Stimulated activated naive CD4-positive, alpha-beta T cell treated with Interleukin-2 at 50 U/mL for 16 hours (primary cell): ENCODE data around the gene CTNNA2.

Experiments used
- DNase-seq: peaks from one replicate; lab custom pipeline; 2025; lab: John Stamatoyannopoulos, UW

The CTNNA2 gene

GRCh38 chr2:80288576-80288975, 775.7 kb downstream of the CTNNA2 start:
- DNase-seq = no peak

DNA sequence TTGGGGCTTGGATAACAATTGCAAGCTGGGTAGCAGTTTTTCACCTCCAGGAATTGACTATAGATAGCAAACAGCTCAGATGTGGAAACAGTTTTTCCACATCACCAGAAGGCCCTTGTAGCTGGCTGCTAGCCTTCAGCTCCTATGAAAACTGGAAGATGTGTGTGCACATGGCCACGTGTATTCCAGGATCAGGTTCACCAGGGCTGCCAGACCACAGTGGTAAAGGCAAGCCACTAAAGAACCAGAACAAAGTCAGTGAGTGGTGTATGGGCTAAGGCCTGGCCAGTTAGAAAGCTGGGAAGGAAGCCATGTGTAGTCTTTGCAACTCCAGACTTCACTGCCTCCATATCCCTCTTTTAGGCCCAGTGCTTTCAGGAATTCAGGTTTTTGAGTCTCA, 778.8 kb downstream of the CTNNA2 start:
- no peak for DNase-seq

DNA sequence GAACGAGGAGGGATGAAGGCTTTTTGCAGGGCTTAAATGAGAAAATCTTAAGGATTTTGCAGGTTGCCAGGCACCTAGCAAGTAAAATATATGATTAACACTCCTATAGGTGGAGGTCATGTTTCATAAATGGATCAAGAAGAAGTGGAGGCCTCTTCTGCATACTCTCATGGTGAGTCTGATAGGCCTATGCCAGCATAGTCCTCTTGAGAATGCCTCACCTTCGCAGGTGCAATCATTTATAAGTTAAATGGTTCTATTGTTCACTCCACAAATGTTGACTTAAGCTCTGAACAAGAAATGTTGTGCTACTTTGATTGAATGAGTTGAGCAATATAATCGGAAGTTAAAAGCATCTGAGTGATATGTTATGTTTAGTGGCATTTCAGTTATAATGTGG, 779.6 kb downstream of the CTNNA2 start:
- no peak for DNase-seq

- no peak for DNase-seq
These were observed 780.2 kb downstream of the CTNNA2 start for GRCh38 chr2:80293039-80293438.

DNA sequence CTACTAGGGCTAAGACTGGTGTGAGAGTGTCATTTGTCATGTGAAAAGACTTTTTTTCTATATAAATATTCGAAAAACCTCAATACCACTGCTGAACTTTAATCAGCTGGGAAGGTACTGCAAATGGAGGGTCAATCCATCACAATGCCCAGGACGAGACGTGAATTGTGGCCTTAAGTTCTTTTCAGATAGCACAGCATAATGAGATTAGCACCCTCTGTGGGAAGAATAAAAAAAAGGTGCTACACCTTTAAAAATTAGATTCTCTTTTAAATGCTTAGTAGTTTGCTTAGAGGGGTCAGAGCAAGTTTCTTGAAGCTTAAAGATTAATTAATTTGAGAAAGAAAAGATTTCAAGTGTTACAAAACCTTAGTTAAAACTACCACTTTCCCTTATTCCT, 786.1 kb downstream of the CTNNA2 start:
- no peak for DNase-seq

GRCh38 chr2:80299661-80300060, 786.8 kb downstream of the CTNNA2 start:
- DNase-seq = no peak

DNA sequence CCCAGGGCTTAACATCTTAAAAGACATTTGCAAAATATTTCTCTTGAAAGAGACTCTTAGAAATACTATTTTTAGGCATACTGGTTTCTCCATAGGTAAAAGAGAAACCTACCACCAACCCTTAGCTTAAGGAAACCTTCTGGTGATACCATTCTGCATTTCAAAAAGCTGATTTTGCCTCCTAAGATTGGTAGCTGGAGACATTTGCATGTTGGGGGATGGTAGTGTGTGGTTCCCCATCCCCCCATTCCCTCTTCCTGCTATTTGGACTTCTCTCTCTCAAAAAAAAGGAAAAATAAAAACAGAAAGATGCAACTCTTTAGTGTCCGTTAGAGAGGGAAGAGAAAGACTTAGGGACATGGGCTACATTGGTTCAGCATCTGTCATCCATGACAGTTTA, 787.5 kb downstream of the CTNNA2 start:
- DNase-seq = no peak

DNA sequence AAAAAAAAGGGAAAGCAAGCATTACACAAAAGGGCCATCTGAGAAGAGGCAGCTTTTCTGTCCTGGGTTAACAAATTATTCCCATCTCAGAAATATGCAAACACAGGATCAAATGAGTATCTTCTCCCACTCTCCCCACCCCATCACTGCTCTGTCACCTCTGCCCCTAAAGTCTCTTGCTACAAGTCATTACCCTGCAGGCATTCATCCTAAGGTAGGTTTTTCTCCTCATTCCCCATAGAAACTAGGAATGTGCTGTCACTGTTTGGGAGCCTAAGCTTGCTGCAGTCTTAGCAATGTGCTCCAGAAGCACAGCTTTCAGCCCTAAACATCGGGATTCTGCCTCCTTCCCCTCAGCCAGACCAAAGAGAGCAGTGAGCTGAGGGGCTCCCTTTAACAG, 788.1 kb downstream of the CTNNA2 start:
- no peak for DNase-seq

DNA sequence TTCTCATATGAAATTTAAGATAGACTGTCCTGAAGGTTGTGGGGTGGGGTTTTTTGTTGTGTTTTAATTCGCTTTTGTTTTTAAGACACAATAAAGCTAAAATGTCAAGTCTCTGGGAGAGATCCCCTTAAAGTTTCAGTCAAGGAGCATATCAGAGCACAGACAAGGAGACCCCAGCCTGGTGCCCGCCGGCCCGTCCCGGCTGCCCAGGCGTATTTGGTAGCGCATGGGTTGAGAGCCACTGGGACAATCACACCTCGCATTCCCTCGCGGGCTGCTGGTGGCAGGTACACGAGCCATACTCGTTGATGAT, 789.1 kb downstream of the CTNNA2 start:
- DNase-seq = no peak

GRCh38 chr2:80302314-80303005, 789.6 kb downstream of the CTNNA2 start:
- no peak for DNase-seq

DNA sequence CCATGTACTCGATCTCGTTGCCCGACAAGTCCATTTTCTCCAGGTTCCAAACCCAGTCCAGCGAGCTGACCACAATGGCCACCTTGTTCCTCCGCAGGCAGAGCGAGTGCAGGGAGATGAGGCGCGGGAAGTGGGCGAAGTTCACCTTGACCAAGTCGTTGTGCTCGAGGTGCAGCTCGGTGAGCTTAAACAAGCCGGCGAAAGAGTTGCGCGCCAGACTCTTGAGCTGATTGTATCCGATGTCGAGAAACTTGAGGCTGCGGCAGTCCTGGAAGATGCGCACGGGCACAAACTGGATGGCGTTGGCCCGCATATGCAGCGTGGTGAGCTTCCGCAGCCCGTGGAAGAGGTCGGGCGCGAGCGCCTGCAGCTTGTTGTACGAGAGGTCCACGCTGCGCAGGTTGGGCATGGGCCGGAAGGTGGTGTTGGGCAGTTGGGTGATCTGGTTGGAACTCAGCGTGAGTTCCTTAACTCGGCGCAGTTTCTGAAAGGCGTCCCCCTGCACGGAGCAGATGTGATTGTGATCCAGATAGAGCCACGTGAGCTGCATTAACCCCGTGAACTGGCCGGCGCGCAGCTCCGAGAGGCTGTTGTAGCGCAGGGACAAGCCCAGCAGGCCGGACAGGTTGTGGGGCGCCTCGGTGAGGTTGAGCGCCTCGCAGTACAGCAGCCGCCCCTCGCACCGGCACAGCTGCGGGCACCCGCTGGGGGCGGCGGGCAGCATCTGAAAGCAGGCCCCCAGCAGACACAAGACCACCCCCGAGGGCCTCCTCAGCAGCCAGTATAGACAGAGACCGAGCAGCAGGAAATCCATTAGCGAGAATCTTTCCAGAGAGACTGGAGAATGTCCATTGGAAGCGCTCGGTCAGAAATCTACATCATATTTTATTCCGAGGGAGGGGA, 790.4 kb downstream of the CTNNA2 start:
- no peak for DNase-seq

- DNase-seq = no peak
These were observed 791.3 kb downstream of the CTNNA2 start, which contains the start of gene LRRTM1 for GRCh38 chr2:80303909-80304837. TSS of gene LRRTM1 (minus strand) at chr2:80304752. CDS start at chr2:80303819, 933 bp downstream.

GRCh38 chr2:80311304-80311703, 798.5 kb downstream of the CTNNA2 start:
- no peak for DNase-seq

DNA sequence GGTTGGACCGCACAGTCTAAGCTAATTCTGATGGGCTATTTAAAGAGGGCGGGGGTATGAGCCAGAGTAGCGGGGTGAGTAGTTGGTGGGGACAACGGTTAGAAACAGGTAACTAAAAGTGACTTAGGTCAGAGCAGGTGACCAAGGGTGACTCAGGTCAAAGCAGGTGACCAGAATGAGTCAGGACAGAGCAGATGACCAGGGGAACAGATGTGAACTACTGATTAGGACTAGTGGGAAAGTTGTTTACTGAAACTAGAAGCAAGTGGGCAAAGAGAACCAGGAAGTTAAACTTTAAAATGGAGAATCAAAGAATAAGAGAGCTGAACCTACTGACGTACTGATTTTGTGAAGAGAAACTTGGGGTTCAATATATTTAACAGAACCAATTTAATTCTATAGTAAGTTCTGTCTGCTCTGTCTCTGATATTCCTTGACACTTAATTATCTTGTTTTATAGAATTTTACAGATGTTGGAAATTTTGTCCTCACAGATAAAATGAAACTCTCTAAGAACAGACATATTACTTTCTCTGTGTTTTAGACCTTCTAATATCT, 799.5 kb downstream of the CTNNA2 start:
- no peak for DNase-seq

GRCh38 chr2:80322311-80322920, 809.6 kb downstream of the CTNNA2 start:
- DNase-seq = no peak

- DNase-seq = no peak
These were observed 810.1 kb downstream of the CTNNA2 start for GRCh38 chr2:80322958-80323357.

- no peak for DNase-seq
These were observed 810.8 kb downstream of the CTNNA2 start for GRCh38 chr2:80323610-80324009.

GRCh38 chr2:80324525-80324924, 811.7 kb downstream of the CTNNA2 start:
- no peak for DNase-seq

- DNase-seq = no peak
These were observed 813.4 kb downstream of the CTNNA2 start for GRCh38 chr2:80326214-80326613.

- no peak for DNase-seq
These were observed 814.0 kb downstream of the CTNNA2 start for GRCh38 chr2:80326861-80327260.

- no peak for DNase-seq
These were observed 815.3 kb downstream of the CTNNA2 start for GRCh38 chr2:80328159-80328571.

- no peak for DNase-seq
These were observed 816.6 kb downstream of the CTNNA2 start for GRCh38 chr2:80329491-80329890.
